Glomerular visceral epithelial cell (primary cell): ENCODE data around the gene ST7.
"Not testable (repeated sequence)": the region's sequence is repeated elsewhere in the genome, so short reads cannot be mapped to it uniquely, and the experiment has no call there.

Source experiments
- DNase-seq: peaks from one replicate; pipeline ENCODE4 v3.0.0-alpha.2; 2016; ENCODE audit errors: extremely low spot score

ST7 gene

DNA sequence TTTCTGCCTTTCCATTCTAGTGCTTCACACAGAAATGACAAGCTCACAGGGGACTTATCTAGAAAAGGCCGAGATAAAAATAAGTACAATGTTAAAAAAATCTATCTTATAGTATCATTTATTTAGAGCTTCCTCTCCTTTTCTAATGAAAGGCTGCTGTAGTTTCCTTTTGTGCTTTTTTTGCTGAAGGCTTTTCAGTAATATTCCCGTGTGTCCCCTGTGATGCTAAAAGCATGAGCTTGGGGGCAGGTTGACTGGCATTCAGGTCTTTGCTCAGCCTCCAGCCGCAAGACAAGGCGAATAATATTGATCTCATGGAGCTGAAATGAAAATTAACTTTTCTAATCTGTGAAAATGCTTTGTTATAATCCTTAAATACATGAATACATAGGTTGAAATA is 143.0 kb downstream of the ST7 start:
- no peak for DNase-seq

DNA sequence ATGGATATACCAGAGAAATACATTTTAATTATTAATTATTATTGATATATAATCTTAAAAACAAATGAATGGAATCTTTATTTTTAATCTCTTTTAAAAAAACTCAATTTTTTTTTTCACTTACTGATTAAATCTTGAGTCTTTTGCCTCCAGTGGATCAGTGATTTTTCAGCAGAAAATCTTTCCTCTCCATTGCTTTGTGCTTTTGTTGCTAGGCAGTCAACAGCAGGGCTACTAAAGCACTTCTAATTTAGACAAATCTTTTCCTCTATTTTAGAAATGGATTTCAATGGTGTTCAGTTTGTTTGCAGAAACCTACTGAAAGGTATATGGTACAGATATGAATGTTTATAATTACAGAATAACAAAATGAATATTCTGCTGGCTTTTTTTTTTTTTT is 143.6 kb downstream of the ST7 start:
- no peak for DNase-seq

DNA sequence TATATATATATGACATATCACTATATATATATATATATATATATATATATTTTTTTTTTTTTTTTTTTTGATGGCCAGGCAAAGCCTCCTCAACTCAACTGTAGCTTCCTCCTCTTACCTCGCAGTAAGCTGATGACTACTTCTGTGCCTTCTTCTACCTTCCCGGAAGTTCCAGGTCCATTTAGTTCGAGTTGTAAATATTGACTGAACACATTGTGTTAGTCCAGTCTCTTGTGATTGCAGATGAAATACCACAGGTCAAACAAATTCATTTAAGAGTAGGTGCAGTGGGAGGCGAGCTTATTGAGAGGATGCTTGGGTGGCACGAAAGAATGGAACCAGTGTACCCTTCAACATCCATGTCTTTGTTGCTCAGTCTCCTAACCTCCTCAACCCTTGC is 144.6 kb downstream of the ST7 start:
- no peak for DNase-seq

DNA sequence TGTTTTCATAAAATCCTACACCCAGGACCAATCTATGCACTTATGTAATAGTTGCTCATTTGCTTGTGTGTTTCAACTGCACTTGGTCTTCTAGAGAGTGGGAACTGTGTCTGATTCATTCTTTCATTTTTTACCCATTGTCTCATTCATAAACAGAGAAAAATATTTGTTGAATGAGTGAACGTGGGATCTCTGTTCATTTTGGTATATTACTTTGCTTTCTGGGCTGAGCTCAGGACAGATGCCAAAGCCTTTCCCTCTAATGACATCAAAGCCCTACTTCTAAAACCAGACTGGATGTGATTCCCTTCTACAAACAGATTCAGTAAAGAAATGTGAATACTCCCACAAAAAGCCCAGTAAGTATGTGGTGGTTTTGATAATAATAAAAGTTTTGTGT is 145.2 kb downstream of the ST7 start:
- peak; percentile 40 for DNase-seq

DNA sequence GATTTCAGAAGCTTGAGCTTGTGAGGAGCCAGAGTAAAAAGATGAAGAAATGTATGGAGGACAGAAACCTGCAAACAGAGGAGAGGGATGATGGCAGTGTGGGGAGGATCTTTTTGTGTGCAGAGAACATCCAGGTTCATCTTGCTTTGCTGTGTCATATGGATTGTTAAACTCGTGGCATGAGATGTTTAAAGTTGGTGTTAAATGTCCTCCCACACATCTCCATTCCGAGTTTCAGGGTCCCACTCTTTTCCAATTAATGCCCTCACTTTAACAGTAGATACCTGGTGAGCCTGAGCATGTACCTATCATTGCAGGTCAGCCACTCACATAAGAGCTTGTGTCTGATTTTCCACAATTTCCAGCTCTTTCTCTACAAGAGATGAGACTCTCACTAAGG is 147.7 kb downstream of the ST7 start:
- no peak for DNase-seq

DNA sequence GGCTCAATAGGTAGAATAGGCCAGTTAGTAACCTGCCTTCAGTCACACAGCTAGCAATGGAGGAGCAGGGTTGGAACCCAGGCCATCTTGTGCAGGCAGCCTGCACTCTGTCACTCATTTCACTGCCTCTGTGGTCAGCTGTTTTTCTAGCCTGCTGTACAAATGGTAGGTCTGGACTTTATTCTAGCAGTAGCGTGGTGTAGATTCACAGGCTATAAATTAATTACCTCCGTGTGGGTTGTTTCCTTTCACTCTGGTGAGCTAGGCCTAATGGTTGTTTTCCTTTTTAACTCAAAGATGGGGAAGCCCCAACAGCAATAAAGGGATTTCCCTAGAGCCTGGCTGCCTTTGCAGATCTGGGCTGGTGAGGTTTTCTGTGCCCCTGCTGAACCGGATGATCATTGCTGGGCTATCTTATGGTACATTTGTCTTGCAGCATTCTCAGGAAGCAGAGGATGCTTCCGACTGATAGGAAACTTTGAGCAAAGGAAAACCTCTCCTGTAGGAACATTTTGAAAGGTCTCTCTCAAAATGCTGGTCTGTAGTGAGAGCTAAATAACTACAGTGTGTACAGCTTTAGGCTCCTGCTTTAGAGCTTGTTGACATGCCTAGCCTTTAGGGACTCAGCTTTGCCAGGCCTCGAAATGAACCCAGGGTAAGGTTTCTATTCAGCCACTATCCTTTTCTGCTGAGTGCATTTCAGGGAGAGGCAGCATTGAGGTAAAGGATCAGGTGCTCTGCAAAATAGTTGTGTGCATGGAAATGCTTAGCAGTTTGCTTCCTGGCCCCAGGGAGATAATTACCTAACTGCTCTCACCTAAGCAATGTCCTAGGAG is 157.4 kb downstream of the ST7 start:
- DNase-seq: peak; percentile 24

DNA sequence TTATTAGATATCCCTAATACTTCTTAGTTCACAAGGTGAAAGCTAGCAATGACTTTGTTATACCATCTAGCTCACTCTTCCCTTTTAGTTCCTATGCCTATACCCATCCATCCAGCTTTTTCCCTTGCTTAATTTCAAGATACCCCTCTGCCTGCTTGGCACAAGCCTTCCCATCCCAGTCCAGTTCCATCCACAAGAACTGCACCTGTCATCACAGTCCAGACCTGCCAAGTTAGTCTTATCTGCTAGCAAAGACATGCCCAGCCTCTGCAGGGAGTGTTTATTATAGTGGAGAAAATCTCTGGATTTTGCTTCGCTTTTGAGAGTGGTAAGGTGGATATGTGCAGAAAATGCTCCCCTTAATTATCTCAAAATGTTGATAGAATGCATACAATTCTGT is 158.2 kb downstream of the ST7 start:
- DNase-seq: no peak

DNA sequence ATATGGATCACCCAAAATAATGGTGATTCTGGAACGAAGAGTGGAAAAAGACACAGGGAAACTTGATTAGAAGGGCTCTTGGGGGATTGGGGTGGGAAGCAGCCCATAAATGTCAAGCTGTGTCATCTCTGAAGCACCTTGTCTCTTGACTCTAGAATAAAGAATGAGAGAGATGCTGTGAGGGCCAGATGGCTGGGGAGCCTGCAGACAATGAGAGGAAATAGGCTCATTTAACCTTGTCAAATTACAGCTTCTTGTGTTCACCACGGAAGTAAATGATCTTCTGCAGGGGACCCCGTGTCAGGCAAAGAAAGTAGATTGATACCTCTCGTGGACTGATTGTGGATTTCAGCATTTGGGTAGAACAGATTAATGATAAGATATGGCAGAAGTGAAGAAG is 159.3 kb downstream of the ST7 start:
- no peak for DNase-seq

DNA sequence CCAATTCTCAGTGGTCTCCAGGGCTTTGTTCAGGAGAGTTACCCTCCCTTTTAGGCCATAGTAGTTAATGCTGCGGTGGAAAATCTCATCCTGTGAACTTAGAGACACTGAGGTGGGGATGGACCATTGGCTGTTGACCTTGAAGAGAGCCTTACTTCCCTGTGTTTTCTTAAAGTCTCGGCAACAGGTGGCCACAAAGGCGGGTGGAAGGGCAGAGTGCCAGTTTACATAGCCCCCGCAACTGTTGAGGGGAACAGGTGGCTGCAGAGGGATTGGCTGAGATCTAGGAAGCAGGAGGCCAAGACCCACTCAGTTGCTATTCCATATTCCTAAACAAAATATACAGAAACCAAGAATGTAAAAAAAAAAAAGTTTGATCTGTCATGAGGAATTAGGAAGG is 160.6 kb downstream of the ST7 start:
- no peak for DNase-seq

DNA sequence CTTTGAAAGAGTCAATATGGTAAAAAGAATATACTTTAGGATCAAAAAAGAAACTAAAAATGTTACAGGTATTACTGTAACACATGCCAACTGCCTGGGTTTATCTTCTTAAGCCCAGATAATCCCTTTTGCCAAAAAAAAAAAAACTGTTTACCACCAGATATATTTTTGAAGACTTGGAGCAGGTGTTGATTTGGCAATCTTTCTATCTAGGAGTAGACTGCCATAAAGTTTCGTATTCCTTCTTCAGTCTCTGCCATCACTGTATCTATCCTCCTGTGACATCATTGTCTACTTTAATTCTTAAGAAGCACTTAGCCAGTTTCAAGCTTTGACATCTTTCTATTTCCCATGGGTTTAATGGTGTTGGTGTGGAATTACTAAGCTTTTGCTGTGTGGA is 161.0 kb downstream of the ST7 start:
- DNase-seq: no peak

DNA sequence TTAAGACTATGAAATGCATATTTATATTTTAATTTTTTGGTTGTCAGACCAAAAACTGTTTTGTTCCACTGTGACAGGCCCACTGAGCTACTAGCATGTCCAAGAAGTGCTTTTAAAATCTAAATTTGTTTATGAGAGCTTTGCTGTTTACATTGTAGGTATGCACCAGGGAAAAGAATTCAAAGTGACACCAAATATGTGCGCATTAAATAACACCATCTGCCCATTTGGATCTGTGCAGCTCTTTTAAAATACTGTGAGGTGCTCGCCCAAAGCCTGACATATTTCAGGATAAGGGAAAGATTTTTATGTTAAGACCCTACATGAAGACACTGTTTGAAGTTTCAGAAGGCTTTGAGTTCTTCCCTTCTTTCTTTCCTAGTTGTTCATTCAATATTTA is 162.9 kb downstream of the ST7 start:
- DNase-seq: no peak

DNA sequence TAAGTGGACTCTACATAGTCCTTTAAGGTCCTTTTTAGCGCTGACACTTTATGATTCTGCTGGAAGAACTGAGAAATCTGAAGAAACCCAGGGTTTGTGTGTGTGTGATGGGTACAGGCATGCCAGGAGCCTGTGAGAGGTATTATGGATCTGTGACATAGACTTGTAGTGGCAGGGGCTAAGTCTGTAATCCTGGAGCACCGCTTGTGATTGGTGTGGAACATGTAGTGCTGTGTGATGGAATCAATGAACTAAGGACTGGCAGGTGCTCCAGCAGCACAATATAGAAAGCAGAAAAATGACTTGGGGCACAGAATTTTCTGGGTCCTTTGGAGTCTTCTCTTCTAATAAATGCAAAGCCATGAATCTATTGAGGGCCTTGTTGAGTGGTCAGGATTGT is 163.9 kb downstream of the ST7 start:
- DNase-seq: no peak

DNA sequence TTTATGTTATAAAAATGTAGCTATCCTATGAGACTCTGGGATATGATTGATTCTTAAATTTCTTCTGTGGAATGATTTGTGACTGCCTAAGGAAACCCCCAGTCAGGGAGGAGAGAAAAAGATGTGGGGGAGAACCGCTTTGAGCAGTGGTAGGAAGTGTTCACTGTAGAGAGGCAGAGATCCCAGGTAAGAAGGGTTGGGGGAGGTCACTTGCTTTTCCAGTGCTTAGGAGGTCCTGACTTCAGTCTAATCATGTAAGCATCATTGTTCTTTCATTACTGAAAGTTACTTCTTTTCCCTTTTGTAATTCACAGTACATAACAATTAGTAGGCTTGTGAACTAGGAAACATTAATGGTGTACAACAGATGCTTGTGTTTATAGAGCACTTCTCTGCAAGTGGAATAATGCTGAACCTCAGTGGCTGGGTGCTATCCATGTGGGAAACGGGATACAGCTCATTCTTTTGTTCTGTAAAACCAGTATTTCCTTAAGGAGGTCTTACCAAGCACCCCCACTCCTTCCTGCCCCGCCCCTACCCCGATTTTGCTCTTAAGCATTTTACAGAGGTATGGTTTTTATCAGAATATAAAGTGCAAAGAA is 165.4 kb downstream of the ST7 start:
- no peak for DNase-seq

DNA sequence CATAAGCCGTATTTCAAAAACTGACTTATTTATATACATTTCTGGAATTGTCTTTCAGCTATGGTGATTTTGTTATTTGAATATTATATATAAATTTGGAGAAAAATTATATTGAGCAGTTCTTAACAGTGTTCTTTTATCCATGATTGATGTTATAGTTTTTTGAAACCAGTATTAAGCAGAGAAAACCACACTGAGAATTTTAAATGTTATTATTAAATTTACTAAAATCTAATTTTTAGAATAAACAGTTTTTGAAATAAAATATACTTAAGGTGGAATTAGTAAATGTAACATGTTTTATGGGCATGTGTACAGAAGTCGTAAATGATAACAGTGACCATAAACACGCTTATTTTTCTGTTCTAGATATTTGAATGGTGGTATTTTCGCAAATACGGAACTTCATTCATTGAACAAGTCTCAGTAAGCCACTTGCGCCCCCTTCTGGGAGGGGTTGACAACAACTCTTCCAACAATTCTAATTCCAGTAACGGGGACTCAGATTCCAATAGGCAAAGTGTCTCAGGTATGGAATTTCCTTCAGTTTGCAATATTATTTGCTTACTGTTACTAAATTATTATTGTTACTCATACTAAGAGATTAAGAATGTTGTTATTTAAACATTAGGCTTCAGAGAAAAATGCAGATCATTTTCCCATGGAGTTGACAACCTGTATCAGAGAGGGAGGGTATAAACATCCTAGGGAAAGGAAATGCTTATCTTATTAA is 166.1 kb downstream of the ST7 start:
- peak; percentile 74 for DNase-seq

DNA sequence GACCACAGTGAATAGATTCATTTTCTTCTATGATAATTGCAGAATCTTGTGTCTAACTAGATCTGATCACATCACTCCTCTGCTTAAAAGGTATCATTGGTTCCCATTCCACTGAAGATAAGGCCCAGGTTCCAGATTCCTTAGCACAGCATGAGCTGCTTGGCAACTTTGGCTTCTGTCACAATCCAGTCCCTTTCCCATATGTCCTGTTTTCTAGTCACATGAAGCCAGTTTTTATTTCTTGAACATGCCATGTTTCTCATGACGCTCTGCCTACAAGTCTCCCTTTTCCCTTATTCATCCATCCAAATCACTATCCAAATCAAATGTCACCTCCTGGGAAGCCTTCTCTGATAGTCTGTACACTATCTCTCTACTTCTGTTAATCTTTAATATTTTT is 167.0 kb downstream of the ST7 start:
- not testable (repeated sequence) for DNase-seq

DNA sequence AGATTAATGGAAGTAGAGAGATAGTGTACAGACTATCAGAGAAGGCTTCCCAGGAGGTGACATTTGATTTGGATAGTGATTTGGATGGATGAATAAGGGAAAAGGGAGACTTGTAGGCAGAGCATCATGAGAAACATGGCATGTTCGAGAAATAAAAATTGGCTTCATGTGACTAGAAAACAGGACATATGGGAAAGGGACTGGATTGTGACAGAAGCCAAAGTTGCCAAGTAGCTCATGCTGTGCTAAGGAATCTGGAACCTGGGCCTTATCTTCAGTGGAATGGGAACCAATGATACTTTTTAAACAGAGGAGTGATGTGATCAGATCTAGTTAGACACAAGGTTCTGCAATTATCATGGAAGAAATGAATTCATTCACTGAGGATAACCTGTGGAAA is 168.7 kb downstream of the ST7 start:
- not testable (repeated sequence) for DNase-seq

DNA sequence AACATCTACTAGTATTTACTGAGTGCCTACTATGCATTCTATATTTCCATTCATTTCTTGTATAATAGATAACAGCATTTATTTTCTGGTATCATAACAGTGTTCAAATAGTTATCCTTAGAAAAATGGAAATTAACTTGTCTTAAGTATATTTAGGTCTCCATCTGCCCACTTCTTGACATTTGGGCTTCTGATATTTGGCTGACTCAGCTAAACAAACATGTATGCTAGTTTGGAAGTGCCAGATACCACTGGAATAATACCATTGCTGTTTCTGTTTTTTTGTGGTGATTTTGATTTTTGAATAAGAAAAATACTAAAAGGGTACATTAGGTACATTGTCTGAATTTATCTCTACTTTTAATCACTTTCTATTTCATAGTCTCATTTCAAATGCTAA is 169.2 kb downstream of the ST7 start:
- no peak for DNase-seq

DNA sequence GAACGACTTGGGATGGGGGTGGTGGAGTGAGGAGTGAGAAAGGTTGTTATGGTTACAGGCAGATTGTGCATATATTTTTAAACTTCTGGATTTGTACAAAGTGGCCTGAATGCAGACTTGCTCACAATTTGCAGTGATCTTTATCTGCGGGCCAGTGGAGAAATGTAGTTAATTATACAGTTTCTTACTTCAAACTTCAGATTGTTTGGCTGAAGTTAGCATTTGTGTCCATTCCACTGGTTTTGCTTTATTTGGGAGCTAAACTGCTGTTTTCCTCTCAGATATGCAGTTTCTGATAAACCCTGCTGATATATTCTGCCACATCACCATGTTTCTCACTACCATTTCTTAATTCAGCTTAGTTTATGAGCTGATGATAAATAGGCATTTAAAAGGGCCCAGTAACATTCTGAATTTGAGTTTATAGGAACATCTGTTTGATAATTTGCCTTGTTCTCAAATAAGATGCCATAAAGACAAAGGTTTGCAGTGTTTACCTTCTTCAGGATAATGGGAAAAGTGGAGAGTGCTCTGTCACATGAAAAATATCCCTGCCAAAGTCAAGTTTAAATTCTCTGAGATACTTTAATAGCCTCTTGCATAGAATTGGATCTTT is 170.1 kb downstream of the ST7 start:
- DNase-seq: no peak

DNA sequence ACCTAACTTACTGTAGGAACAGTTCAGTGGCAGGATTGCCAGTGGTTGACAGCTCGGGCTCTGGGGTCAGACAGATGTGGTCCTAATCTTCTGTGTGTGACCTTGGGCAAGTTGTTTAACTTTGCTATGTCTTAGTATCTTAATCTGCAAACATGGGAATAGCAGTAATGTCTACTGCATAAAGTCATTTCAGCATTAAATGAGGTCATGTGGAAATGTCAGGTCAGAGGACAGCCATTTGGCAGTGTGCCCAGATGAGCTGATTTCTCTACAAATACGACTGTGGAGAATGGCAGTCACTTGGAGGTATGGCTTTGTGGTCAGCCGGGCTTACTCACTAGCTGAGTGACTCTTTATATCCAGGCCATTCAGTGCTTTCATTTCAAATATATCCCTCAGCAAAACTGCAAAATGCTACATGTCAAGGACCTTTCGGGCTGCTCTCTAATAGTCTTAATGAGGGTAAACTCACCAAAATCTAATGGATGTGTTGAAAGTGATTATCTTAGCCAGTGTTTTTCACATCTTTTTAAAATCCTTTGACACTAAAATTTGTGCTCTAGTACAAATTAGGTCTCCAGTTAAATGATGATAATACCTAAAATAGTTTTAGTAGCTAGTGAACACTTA is 171.4 kb downstream of the ST7 start:
- DNase-seq: peak; percentile 97

DNA sequence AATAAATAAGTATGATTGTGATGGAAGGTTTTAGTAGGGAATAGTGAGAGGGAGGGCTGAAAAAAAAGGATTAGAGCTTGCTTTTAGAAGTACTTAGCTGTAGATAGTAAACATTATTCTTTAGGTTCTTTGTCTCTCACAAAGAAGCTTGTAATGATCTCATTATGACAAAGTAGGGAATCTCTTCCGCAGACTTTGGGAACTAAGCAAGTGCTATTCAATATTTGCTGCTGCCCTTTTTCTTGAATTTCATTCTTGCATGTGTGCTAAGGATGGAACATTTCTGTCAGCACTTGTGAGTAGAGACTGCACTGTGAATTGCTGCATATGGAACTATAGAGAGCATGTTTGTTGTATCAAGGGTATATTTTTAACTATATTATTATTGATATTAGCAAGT is 173.4 kb downstream of the ST7 start:
- no peak for DNase-seq

DNA sequence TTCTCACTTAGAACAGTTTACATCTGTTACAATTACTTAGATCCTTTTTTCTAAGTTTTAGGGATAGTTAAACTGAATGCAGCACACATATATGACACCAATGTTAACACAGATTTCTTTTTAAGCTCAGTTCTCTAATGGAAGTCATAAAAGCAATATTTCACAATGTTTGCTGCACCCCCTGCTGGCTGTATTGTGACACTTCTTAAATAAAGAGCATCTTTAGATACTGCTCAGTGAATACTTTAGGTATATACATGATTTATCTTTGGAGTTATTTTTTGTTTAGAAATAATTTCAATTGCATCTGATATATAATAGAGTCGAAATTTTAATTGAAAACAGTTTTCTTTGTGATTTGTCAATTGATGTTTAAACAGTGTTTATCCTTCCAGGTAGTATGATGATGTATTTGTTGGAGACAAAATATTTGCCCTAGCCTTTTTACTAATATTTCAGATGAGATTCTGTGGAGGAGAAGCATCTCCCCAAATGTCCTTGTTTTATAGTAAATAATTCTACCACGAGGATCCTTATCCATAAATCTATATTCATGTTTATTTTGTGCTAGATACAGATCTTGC is 174.4 kb downstream of the ST7 start:
- peak; percentile 53 for DNase-seq

DNA sequence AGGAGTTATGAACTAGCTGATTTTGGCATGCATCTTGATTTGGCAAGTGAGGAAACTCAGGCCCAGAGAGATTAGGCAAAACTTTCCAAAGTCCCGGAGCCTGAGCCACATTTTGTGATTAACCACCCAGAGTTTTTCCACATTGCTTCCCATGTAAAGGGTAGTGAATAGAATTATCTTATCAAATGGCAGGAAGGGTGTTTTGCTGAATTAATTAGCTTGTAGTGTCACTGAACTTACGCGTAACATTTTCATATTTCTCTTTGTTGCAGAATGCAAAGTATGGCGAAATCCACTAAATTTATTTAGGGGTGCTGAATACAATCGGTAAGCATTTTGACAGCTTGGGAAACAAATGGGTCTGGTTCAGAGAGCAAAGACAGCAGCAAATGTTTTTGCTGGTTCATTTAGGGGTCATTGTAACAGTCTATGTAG is 176.2 kb downstream of the ST7 start:
- DNase-seq: no peak
